Nasal cavity respiratory epithelium epithelial cell of viscerocranial mucosa (primary cell): ENCODE data around the gene UBTD2. TPM values are rescaled to one million over a fixed set of nuclear protein-coding genes. Genes with fewer than 3 reads are reported as not detected.

Experiments
- total RNA-seq: library from RNA; depleted of rRNA; stranded (reverse); fragments of >200 nt; gene quantifications from 2 replicates; pipeline ENCODE4 v1.2.3, GENCODE V29; 2014

The UBTD2 gene, protein sequence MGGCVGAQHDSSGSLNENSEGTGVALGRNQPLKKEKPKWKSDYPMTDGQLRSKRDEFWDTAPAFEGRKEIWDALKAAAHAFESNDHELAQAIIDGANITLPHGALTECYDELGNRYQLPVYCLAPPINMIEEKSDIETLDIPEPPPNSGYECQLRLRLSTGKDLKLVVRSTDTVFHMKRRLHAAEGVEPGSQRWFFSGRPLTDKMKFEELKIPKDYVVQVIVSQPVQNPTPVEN
- 19.1 and 30.2 TPM in 2 replicates for total RNA-seq

DNA sequence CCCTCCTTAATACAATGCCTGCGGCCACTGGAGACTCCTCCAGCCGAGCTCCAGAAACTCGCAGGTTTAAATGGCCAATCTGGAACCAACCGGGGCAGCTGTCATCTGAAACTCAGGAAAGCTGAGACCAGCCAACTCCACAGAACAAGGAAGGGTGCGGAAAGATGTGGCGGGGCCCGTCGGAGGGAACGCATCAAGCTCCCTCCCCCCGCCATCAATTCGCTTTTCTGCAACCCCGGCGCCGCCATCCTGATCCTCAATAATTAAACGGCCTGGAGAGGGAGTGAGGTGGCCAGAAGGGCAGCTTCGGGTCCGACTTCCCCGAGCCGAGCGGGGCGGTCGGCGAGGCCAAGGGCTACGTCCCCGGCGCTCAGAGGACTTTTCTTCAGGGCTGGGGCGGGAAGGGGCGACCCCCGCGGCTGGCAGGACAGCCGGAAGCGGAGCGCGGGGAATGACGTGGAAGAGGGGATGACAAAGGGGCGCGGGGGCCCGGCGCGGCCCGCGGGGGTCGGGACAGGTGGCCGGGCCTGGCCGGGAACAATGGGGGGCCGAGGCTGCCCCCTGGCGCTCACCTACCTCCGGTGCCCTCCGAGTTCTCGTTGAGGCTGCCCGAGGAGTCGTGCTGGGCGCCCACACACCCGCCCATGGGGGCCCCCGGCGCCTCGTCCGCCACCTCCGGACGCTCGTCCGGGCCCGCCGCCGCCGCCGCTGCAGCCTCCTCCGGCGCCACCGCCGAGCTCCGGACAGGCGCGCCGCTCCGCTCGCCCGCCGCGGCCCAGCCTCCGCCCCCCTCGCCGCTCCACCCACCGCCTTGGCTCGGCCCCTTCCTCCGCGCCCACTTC lies at the start of gene UBTD2:
TSS of gene UBTD2 (minus strand) at position 745 of the 842 bp plus-strand sequence. CDS start at position 646, 99 bp downstream.

DNA sequence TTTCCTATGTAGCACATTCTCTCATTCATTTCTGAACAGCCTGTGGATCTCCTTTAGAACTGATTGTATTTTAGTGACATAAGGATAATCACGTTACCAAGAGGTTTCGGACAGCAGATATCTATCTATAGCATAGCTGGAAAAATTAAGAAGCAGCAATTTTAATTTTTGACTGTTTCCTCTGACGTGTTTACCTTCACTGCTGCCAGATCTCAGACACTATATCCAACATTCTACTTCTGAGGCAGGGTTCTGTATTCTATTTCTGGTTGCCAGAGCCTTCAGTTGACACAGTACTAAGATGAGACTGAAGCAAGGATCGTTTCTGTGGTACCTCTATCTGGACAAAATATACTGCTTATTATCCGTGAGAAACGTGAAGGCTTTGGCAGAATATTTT lies 89.7 kb downstream of the UBTD2 start, which contains the start of gene EFCAB9:
TSS of gene EFCAB9 (plus strand) at position 301 of the 400 bp plus-strand sequence. CDS start at position 302, 1 bp downstream.

DNA sequence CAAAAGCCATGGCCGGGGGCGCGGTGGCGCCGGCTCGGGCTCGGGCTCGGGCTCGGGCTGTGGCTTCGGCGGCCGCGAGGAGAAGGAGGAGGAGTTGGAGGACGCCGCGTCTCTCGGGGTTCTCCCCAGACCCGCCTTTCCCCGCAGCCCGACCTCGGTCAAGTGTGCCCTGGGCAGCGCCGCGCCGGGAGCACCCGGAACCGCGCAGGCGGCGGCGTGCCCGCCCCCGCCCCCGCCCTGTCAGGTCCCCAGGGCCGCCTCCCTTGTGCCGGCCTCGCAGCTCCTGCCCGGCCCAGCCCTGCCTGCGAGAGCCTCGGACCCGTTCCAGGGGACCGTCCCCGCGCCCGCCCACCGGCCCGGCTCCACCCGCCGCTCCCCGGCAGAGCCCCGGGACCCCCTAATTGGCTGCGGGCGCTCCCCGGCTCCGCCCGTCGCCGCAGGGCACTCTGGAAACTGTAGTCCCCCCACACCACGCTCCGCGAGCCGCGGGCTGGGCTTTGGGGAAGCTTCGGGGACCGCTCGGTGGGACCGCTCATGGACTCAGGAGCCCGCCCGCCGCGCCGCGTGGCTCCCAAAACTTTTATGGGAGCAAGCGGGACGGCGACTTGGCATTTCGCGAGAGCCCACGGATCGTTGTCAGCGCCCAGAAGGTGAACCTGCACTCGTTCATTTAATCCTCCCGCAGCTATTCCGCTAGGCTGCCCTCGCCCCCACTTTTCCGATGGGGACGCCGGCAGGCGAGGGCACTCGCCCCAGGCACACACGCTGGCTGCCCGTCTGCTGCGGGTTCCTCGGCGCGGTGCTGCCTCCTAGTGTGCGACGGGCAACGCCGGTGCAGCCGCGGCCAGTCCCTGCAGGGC lies 95.3 kb downstream of the UBTD2 start, which contains the start of gene STK10:
TSS of gene STK10 (minus strand) at position 192 of the 860 bp plus-strand sequence. CDS start at position 10, 182 bp downstream.

Other genes with a start within 250 kb of the UBTD2 start
- gene STK10, start 95.5 kb downstream of the UBTD2 start, total RNA-seq, result 9.9 and 27.0 TPM in 2 replicates
- gene EFCAB9, start 89.6 kb downstream of the UBTD2 start, total RNA-seq, result not detected in 2 replicates
- 14.0 and 47.7 TPM in 2 replicates for gene SH3PXD2B, start 170.8 kb upstream of the UBTD2 start, total RNA-seq